Measurements from ENCODE around the gene BAIAP3.
"Not testable (repeated sequence)": the region's sequence is repeated elsewhere in the genome, so short reads cannot be mapped to it uniquely, and the experiment has no call there.

DNA sequence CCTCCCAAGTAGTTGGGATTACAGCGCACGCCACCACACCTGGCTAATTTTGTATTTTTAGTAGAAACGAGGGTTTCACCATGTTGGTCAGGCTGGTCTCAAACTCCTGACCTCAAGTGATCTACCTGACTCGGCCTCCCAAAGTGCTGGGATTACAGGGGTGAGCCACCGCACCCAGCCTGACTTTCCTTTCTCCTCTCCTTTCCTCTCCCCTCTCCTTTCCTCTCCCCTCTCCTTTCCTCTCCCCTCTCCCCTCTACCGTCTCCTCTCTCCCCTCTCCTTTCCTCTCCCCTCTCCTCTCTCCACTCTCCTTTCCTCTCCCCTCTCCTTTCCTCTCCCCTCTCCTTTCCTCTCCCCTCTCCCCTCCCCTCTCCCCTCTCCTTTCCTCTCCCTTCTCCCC lies 41.2 kb upstream of the BAIAP3 start:
- TF ChIP-seq, protein P1, sequence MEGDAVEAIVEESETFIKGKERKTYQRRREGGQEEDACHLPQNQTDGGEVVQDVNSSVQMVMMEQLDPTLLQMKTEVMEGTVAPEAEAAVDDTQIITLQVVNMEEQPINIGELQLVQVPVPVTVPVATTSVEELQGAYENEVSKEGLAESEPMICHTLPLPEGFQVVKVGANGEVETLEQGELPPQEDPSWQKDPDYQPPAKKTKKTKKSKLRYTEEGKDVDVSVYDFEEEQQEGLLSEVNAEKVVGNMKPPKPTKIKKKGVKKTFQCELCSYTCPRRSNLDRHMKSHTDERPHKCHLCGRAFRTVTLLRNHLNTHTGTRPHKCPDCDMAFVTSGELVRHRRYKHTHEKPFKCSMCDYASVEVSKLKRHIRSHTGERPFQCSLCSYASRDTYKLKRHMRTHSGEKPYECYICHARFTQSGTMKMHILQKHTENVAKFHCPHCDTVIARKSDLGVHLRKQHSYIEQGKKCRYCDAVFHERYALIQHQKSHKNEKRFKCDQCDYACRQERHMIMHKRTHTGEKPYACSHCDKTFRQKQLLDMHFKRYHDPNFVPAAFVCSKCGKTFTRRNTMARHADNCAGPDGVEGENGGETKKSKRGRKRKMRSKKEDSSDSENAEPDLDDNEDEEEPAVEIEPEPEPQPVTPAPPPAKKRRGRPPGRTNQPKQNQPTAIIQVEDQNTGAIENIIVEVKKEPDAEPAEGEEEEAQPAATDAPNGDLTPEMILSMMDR (IDR thresholded peaks at IDR 0.05 in 4 of 5, conservative IDR thresholded peaks at IDR 0.05 in 1 of 5) = not testable (repeated sequence)
- not testable (repeated sequence) for TF ChIP-seq POLR2A (IDR thresholded peaks at IDR 0.05)
